Esophagus squamous epithelium (tissue), 5 donors: ENCODE results near the gene IZUMO1. TPM values are rescaled to one million over a fixed set of nuclear protein-coding genes. Genes with fewer than 3 reads are reported as not detected.
"Not testable (repeated sequence)": the region's sequence is repeated elsewhere in the genome, so short reads cannot be mapped to it uniquely, and the experiment has no call there.

Experiments used
- DNase-seq: peaks from one replicate; lab custom pipeline; 2025; lab: John Stamatoyannopoulos, UW
- H3K27ac ChIP-seq, 4 donors: fragments of 200-600 bp; sonication (generic); one replicate each; pipeline ENCODE4 v1.5.1; 2016 to 2019; ENCODE audit warnings: mild to moderate bottlenecking in 1 of 4
- H3K27me3 ChIP-seq, 4 donors: fragments of 200-600 bp; sonication (generic); 1 replicate in 3 of 4; 2 replicates in 1 of 4; pipeline versions ENCODE4 v1.5.1 to v1.6.0; 2017 to 2021; ENCODE audit warnings: antibody characterized with exemption in 1 of 4
- H3K36me3 ChIP-seq, 3 donors: fragments of 200-600 bp; sonication (generic); one replicate each; pipeline ENCODE4 v1.5.1; 2016 to 2019
- H3K4me1 ChIP-seq, 3 donors: fragments of 200-600 bp; sonication (generic); one replicate each; pipeline ENCODE4 v1.5.1; 2017 to 2019
- H3K4me3 ChIP-seq, 4 donors: fragments of 200-600 bp; sonication (generic); 1 replicate in 3 of 4; 2 replicates in 1 of 4; pipeline ENCODE4 v1.5.1; 2016 to 2019; ENCODE audit warnings: mild to moderate bottlenecking in 2 of 4, moderate library complexity in 1 of 4
- H3K9me3 ChIP-seq, 3 donors: fragments of 200-600 bp; sonication (generic); one replicate each; pipeline ENCODE4 v1.5.1; 2016 to 2019
- POLR2A ChIP-seq, 4 donors: fragments of 450-650 bp; IDR thresholded peaks; one replicate each; pipeline ENCODE4 v1.6.1; 2017; ENCODE audit warnings: antibody characterized with exemption in 4 of 4, mild to moderate bottlenecking in 4 of 4, moderate library complexity in 3 of 4
- WGBS, 2 donors: methylation state at CpG; one replicate each; pipeline ENCODE4 v1.1.5; 2018; 5-methylcytosine and 5-hydroxymethylcytosine counted together
- intact Hi-C: fragments of 100-400 bp; cut with DNase I; formaldehyde crosslinking; loops from one replicate; pipeline ENCODE4 v1.15.0; 2022
- small RNA-seq, 4 donors: library from RNA; depleted of rRNA; stranded (forward); fragments of <200 nt; gene quantifications; one replicate each; pipeline ENCODE3, GENCODE V24; 2016
- total RNA-seq, 4 donors: library from RNA; depleted of rRNA; stranded (reverse); fragments of >200 nt; gene quantifications; one replicate each; pipeline ENCODE4 v1.1.0, GENCODE V29; 2016
- TF ChIP-seq, protein P1 (sequence below), 6 experiments: fragments of 450-650 bp in 4 of 6; fragments of 200-600 bp in 2 of 6; sonication (generic) in 2 of 6; IDR thresholded peaks; one replicate each; pipeline ENCODE4 v1.5.1; 2016 to 2019; ENCODE audit warnings: antibody characterized with exemption in 6 of 6, mild to moderate bottlenecking in 4 of 6, moderate library complexity in 4 of 6
- donor health status: DM: yes; HTN: yes; CAD: no.

Gene IZUMO1
- total RNA-seq, 4 donors from 2014 or later, result 2.3 to 56.0 (median 5.0) TPM; not detected in 1

DNA sequence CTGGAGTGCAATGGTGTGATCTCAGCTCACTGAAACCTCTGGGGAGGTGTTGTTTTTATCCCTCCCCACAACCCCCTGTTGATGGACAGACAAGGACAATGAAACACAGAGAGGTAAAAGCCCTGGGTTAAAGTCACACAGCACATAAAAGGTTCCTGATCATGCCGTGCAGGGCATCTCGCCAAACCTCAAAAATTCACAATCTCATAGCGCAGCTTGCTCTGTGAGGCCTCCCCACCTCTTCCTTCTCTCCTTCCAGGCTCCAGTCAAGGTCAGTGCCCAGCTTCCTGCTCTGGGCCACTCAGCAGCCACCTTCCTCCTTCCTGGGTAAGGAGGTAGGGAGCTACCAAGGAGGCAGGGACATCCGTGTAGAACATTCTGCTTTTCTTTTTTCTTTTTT is 48.7 kb downstream of the IZUMO1 start:
- no peak for DNase-seq
- Histone ChIP-seq H3K36me3 (peaks cover 0 to 23% (median 0%) of the 10 kb centered on the region in 3 donors), H3K4me1 (peaks cover 0 to 52% (median 12%) of the 10 kb centered on the region in 3 donors), H3K9me3 (no peaks in the 10 kb centered on the region), H3K27me3 (peaks cover 0 to 22% (median 0%) of the 10 kb centered on the region in 4 donors), H3K4me3 (no peak overlapping the region), H3K27ac (peak overlapping the region in 3 of 4 donors; percentile 90 to 97 (median 96))
- intact Hi-C loops, result no loop called here
- 33 to 44% methylated on average over 4 of the region's 4 CpGs for WGBS, 2 donors
- no peak for TF ChIP-seq POLR2A (IDR thresholded peaks at IDR 0.05)
- TF ChIP-seq, protein P1, sequence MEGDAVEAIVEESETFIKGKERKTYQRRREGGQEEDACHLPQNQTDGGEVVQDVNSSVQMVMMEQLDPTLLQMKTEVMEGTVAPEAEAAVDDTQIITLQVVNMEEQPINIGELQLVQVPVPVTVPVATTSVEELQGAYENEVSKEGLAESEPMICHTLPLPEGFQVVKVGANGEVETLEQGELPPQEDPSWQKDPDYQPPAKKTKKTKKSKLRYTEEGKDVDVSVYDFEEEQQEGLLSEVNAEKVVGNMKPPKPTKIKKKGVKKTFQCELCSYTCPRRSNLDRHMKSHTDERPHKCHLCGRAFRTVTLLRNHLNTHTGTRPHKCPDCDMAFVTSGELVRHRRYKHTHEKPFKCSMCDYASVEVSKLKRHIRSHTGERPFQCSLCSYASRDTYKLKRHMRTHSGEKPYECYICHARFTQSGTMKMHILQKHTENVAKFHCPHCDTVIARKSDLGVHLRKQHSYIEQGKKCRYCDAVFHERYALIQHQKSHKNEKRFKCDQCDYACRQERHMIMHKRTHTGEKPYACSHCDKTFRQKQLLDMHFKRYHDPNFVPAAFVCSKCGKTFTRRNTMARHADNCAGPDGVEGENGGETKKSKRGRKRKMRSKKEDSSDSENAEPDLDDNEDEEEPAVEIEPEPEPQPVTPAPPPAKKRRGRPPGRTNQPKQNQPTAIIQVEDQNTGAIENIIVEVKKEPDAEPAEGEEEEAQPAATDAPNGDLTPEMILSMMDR (IDR thresholded peaks at IDR 0.05), result no peak

DNA sequence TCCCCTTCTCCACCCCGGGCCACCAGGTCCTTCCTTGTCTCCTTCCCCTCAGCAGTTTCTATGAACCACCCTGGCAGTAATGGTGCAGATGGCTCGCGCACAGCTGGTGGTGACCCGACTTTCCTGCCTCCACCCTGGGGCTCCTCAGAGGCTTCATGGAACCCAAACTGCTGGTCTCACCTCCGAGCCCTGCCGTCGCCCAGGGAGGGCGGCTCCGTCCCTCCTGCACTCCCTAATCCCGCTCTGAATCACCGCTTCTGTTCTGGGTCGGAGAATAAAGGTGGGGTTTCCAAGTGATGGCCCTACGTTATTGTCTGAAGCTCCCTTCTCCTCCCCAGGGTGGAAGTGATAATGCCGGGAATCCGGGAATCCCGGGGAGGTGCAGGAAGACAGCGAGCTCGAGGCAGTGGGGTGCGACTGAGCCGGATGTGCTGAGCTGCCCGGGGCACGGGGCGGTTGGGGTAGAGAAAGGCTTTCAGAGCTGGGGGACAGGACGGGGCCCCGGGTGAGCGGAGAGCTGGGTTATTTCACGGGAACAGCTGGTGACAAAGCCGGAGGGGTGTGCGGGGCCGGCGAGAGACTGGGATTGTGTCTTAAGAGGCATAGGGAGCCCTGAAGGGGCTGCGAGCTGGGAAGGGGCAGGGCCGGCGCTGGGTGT is 50.2 kb downstream of the IZUMO1 start:
- intact Hi-C loops, result no loop called here
- WGBS, 2 donors, result 9 to 12% methylated on average over 21 to 27 of the region's 34 CpGs
- Histone ChIP-seq H3K27me3 (peaks cover 0 to 22% (median 0%) of the 10 kb centered on the region in 4 donors), H3K4me1 (peaks cover 0 to 52% (median 12%) of the 10 kb centered on the region in 3 donors), H3K4me3 (peak overlapping the region; percentile 46 to 69 (median 54)), H3K36me3 (peaks cover 0 to 9% (median 0%) of the 10 kb centered on the region in 3 donors), H3K9me3 (no peaks in the 10 kb centered on the region), H3K27ac (peak overlapping the region; percentile 89 to 97 (median 93))
- DNase-seq, result no peak
- TF ChIP-seq, protein P1 (IDR thresholded peaks at IDR 0.05), result no peak
- peak in 3 of 4 donors; percentile 15 to 35 (median 23) for TF ChIP-seq POLR2A (IDR thresholded peaks at IDR 0.05)

DNA sequence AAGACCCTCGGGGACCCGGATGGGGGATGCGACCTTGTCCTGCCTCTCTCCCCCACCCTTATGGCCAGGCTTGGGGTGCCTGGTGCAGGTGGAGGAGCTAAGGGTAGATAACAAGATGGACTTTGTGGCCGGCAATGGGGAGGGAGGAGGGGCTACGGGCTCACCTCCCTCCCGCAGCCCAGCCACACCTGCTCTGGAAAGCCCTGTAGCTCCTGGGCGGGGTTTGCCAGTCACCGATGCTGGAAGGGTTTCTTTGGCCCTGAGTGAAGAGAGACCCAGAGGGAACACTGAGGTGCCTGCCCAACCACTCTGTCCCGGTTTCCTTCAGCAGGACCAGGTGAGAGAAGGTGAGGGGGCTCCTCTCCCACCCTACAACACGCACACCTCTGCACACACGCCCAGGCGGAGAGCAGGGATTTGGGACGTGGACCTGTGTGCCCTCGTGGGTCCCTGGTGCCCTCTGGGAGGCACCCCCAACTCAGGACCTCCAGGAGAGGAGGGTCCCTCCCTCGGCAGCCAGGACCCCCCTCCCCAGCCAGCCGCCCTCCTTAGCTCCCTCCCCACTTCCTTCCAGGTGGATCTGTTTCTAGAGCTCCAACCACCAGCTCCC is 50.9 kb downstream of the IZUMO1 start, which contains the start of gene FUT2:
Gene FUT2, plus strand, starts transcription at position 229 of the 610 bp plus-strand sequence. CDS start 6,986 bp downstream, outside the sequence.
- peak within 1 kb of the TSS; percentile 46 to 69 (median 54) for H3K4me3 ChIP-seq
- peaks cover 0 to 3% (median 0%) of the 10 kb centered on the region in 3 donors for H3K36me3 ChIP-seq
- peak within 1 kb of the TSS; percentile 89 to 97 (median 93) for H3K27ac ChIP-seq
- WGBS, 2 donors, result 8 to 24% methylated on average over 4 to 5 of the region's 16 CpGs
- peaks cover 0 to 52% (median 12%) of the 10 kb centered on the region in 3 donors for H3K4me1 ChIP-seq
- intact Hi-C loops, result no loop called here
- H3K9me3 ChIP-seq, result no peaks in the 10 kb centered on the region
- DNase-seq, result no peak
- peak in 3 of 4 donors; percentile 50 to 69 (median 58) for TF ChIP-seq POLR2A (IDR thresholded peaks at IDR 0.05)
- TF ChIP-seq, protein P1 (IDR thresholded peaks at IDR 0.05), result no peak
- peaks cover 0 to 22% (median 0%) of the 10 kb centered on the region in 4 donors for H3K27me3 ChIP-seq

DNA sequence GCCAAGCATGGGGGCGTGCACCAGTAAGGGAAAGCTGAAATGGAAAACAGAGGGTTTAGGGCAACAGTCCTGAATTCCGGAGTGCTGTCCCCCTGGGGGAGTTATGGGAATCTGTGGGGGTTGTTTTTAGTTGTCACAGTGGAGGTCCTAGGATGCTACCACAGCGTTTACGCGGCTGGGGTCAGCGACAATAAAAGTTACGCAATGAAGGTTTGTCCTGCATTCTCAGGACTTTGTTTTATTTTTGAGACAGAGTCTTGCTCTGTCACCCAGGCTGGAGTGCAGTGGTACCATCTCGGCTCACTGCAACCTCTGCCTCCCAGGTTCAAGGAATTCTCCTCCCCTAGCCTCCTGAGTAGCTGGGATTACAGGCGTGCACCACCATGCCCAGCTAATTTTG is 53.1 kb downstream of the IZUMO1 start:
- Histone ChIP-seq H3K27me3 (peaks cover 0 to 22% (median 0%) of the 10 kb centered on the region in 4 donors), H3K4me1 (peaks cover 0 to 54% (median 17%) of the 10 kb centered on the region in 3 donors)
- H3K4me3 ChIP-seq, intact Hi-C loops, H3K27ac ChIP-seq, H3K9me3 ChIP-seq, H3K36me3 ChIP-seq, DNase-seq: not testable (repeated sequence)
- 79 to 92% methylated on average over 8 to 9 of the region's 9 CpGs for WGBS, 2 donors

Small RNA genes within 50 kb of the gene (small RNA-seq; reads per million reads assigned to genes)
- gene RNU6-317P, result 0 reads per million in 4 donors

Other genes with a start within 250 kb of the IZUMO1 start
- gene LMTK3, start 235.1 kb downstream of the IZUMO1 start, total RNA-seq, result 1 to 10 TPM; 2.1 to 7.8 (median 2.8) TPM
- 100 to 1,000 TPM in 2 of 4 donors, 10 to 100 TPM in 2; 84.8 to 253 (median 150) TPM for gene SULT2B1, start 194.7 kb downstream of the IZUMO1 start, total RNA-seq
- gene SPACA4, start 140.2 kb downstream of the IZUMO1 start, total RNA-seq, result 1 to 10 TPM in 3 of 4 donors, not detected in 1; 1.3 to 1.7 (median 1.4) TPM
- gene FAM83E, start 131.8 kb downstream of the IZUMO1 start, total RNA-seq, result 10 to 100 TPM in 1 of 4 donors, 1 to 10 TPM in 3; 3.1 to 12.3 (median 8.6) TPM
- 1,000 to 10,000 TPM; 1,870 to 2,808 (median 2,491) TPM for gene RPL18, start 127.7 kb downstream of the IZUMO1 start, total RNA-seq
- 10 to 100 TPM in 2 of 4 donors, 1 to 10 TPM in 2; 7.0 to 10.9 (median 9.7) TPM for gene SPHK2, start 127.4 kb downstream of the IZUMO1 start, total RNA-seq
- 10 to 100 TPM in 3 of 4 donors, 1 to 10 TPM in 1; 4.2 to 16.2 (median 11.7) TPM for gene DBP, start 109.5 kb downstream of the IZUMO1 start, total RNA-seq
- 1 to 10 TPM; 1.4 to 6.9 (median 5.2) TPM for gene CA11, start 100.7 kb downstream of the IZUMO1 start, total RNA-seq
- gene NTN5, start 73.9 kb downstream of the IZUMO1 start, total RNA-seq, result under 1 TPM in 1 of 4 donors, not detected in 3; 0.57 TPM
- 100 to 1,000 TPM in 1 of 4 donors, 10 to 100 TPM in 3; 12.2 to 125 (median 38.5) TPM for gene FUT2, start 50.9 kb downstream of the IZUMO1 start, total RNA-seq
- gene MAMSTR, start 27.2 kb downstream of the IZUMO1 start, total RNA-seq, result 1 to 10 TPM in 1 of 4 donors, under 1 TPM in 1, not detected in 2; 0.57 to 2.0 TPM
- 1 to 10 TPM; 4.0 to 9.6 (median 6.5) TPM for gene RASIP1, start 6.3 kb downstream of the IZUMO1 start, total RNA-seq
- 1 to 10 TPM; 3.4 to 6.3 (median 4.8) TPM for gene FUT1, start 5.7 kb upstream of the IZUMO1 start, total RNA-seq
- gene FGF21, start 8.6 kb upstream of the IZUMO1 start, total RNA-seq, result not detected
- 10 to 100 TPM; 22.8 to 61.0 (median 42.2) TPM for gene BCAT2, start 64.1 kb upstream of the IZUMO1 start, total RNA-seq
- 1 to 10 TPM in 2 of 4 donors, under 1 TPM in 1, not detected in 1; 0.83 to 9.0 (median 4.8) TPM for gene HSD17B14, start 89.6 kb upstream of the IZUMO1 start, total RNA-seq
- gene PLEKHA4, start 121.7 kb upstream of the IZUMO1 start, total RNA-seq, result 1 to 10 TPM; 2.8 to 9.0 (median 5.6) TPM
- gene PPP1R15A, start 125.5 kb upstream of the IZUMO1 start, total RNA-seq, result 10 to 100 TPM; 19.3 to 41.6 (median 33.3) TPM
- gene TULP2, start 151.8 kb upstream of the IZUMO1 start, total RNA-seq, result not detected
- 100 to 1,000 TPM in 3 of 4 donors, 10 to 100 TPM in 1; 93.5 to 186 (median 157) TPM for gene NUCB1, start 153.4 kb upstream of the IZUMO1 start, total RNA-seq
- 1 to 10 TPM in 1 of 4 donors, under 1 TPM in 1, not detected in 2; 0.95 to 2.9 TPM for gene DHDH, start 186.8 kb upstream of the IZUMO1 start, total RNA-seq
- gene BAX, start 208.0 kb upstream of the IZUMO1 start, total RNA-seq, result 10 to 100 TPM; 38.9 to 42.8 (median 42.4) TPM
- gene FTL, start 218.4 kb upstream of the IZUMO1 start, total RNA-seq, result 1,000 to 10,000 TPM in 3 of 4 donors, 100 to 1,000 TPM in 1; 556 to 2,127 (median 1,494) TPM
- gene GYS1, start 246.4 kb upstream of the IZUMO1 start, total RNA-seq, result 10 to 100 TPM; 30.6 to 47.6 (median 39.5) TPM
- gene RUVBL2, start 247.0 kb upstream of the IZUMO1 start, total RNA-seq, result 100 to 1,000 TPM; 102 to 140 (median 119) TPM